Endothelial cell of umbilical vein (primary cell): Measurements from ENCODE around the gene DDIT3. TPM values are rescaled to one million over a fixed set of nuclear protein-coding genes. Genes with fewer than 3 reads are reported as not detected.

Source experiments
- BruUV-seq: library from RNA; stranded (reverse); fragments of 400-500 nt; replicated peaks from 2 replicates; lab custom pipeline; 2021; lab: Mats Ljungman, UMichigan
- CTCF ChIA-PET: fragments of 300-600, 350-600 bp; sonication (Branson Sonifier 250); formaldehyde crosslinking; loops from one replicate; lab custom pipeline; 2021; ENCODE audit warnings: antibody characterized with exemption, inconsistent platforms; lab: Charles Lee
- POLR2A ChIA-PET: fragments of 300-600, 350-600 bp; sonication (Branson Sonifier 250); formaldehyde crosslinking; loops from one replicate; lab custom pipeline; 2021; ENCODE audit warnings: antibody characterized with exemption, inconsistent platforms; lab: Charles Lee
- DNase-seq: peaks from one replicate; pipeline ENCODE4 v3.0.0-alpha.2; 2011; ENCODE audit warnings: low read depth, low spot score
- FAIRE-seq: peaks from 2 replicates; lab custom pipeline; 2011; peaks lifted over from hg19 to GRCh38; lab: Jason Lieb, UNC
- H2AFZ ChIP-seq: 2 replicates; pipeline ENCODE4 v1.6.0; 2012; ENCODE audit warnings: low read depth, low read length, control low read depth, inconsistent platforms
- H3K27ac ChIP-seq: 2 replicates; pipeline ENCODE4 v1.5.1; 2011; ENCODE audit warnings: low read depth, mild to moderate bottlenecking, control low read depth, low read length, moderate library complexity; ENCODE audit not compliant: insufficient read depth
- H3K27me3 ChIP-seq, 2 experiments: 2 replicates each; pipeline versions ENCODE4 v1.6.0 to v1.6.1; 2011; ENCODE audit warnings: low read length in 2 of 2, mixed read lengths in 1 of 2; ENCODE audit not compliant: control insufficient read depth in 2 of 2, insufficient read depth in 2 of 2
- H3K36me3 ChIP-seq, 2 experiments: 2 replicates in 1 of 2; 3 replicates in 1 of 2; pipeline ENCODE4 v1.5.1; 2011; ENCODE audit warnings: low read length in 2 of 2, mild to moderate bottlenecking in 1 of 2, moderate library complexity in 1 of 2; ENCODE audit not compliant: control insufficient read depth in 2 of 2, insufficient read depth in 2 of 2; ENCODE audit errors: extremely low read depth in 1 of 2
- H3K4me1 ChIP-seq: 3 replicates; pipeline ENCODE4 v1.5.1; 2011; ENCODE audit warnings: mild to moderate bottlenecking, low read length; ENCODE audit not compliant: control insufficient read depth, insufficient read depth; ENCODE audit errors: extremely low read depth
- H3K4me2 ChIP-seq: 2 replicates; pipeline ENCODE4 v1.6.1; 2011; ENCODE audit warnings: low read length, control low read depth, mixed read lengths; ENCODE audit not compliant: insufficient read depth
- H3K4me3 ChIP-seq, 3 experiments: fragments of 200-600 bp in 1 of 3; sonication (generic), shearing (Covaris generic) in 1 of 3; replicated peaks in 1 of 3; 2 replicates each; pipeline ENCODE4 v1.5.1; 2011 to 2016; ENCODE audit warnings: control low read depth in 3 of 3, low read length in 3 of 3, mild to moderate bottlenecking in 2 of 3, inconsistent platforms in 1 of 3, low read depth in 1 of 3, moderate library complexity in 1 of 3; ENCODE audit not compliant: insufficient read depth in 1 of 3
- H3K79me2 ChIP-seq: 2 replicates; pipeline ENCODE4 v1.6.0; 2012; ENCODE audit warnings: low read length, inconsistent platforms; ENCODE audit not compliant: control insufficient read depth, insufficient read depth
- H3K9ac ChIP-seq: replicated peaks from 2 replicates; pipeline ENCODE3; 2011; ENCODE audit warnings: low read length, control low read depth; ENCODE audit not compliant: insufficient read depth; ENCODE audit errors: extremely low read depth
- H3K9me1 ChIP-seq: replicated peaks from 3 replicates; pipeline ENCODE4 v1.6.0; 2011; ENCODE audit warnings: mild to moderate bottlenecking, low read length; ENCODE audit not compliant: control insufficient read depth, insufficient read depth; ENCODE audit errors: extremely low read depth
- H3K9me3 ChIP-seq: replicated peaks from 2 replicates; pipeline ENCODE4 v1.5.1; 2012; ENCODE audit warnings: low read length, inconsistent platforms; ENCODE audit not compliant: control insufficient read depth, insufficient read depth
- H4K20me1 ChIP-seq: replicated peaks from 2 replicates; pipeline ENCODE3; 2011; ENCODE audit warnings: mild to moderate bottlenecking, low read length; ENCODE audit not compliant: control insufficient read depth, insufficient read depth; ENCODE audit errors: extremely low read depth
- EZH2 ChIP-seq: IDR thresholded peaks from 2 replicates; pipeline ENCODE4 v1.6.1; 2012; ENCODE audit warnings: borderline replicate concordance, low read depth, mild to moderate bottlenecking, moderate library complexity, low read length, inconsistent platforms; ENCODE audit not compliant: severe bottlenecking
- FOS ChIP-seq: IDR thresholded peaks from 2 replicates; pipeline ENCODE4 v1.6.1; 2011; ENCODE audit warnings: mild to moderate bottlenecking, low read length, moderate library complexity, borderline replicate concordance; ENCODE audit not compliant: insufficient read depth
- GATA2 ChIP-seq: IDR thresholded peaks from 2 replicates; pipeline ENCODE4 v1.7.0; 2011; ENCODE audit warnings: low read depth, mild to moderate bottlenecking, moderate library complexity, mixed read lengths, low read length; ENCODE audit not compliant: insufficient read length, insufficient read depth
- JUN ChIP-seq: IDR thresholded peaks from 2 replicates; pipeline ENCODE4 v1.6.1; 2011; ENCODE audit warnings: borderline replicate concordance, low read depth; ENCODE audit not compliant: insufficient read length, insufficient read depth
- MYC ChIP-seq: IDR thresholded peaks from one replicate; pipeline ENCODE4 v1.6.1; 2011; ENCODE audit warnings: mild to moderate bottlenecking, low read depth, low read length
- POLR2A ChIP-seq: IDR thresholded peaks from 2 replicates; pipeline ENCODE4 v1.6.1; 2012; ENCODE audit warnings: low read depth, mild to moderate bottlenecking, control low read depth, low read length
- POLR2AphosphoS5 ChIP-seq: IDR thresholded peaks from 2 replicates; pipeline ENCODE4 v1.6.1; 2012; ENCODE audit warnings: low read depth, mild to moderate bottlenecking, control low read depth, low read length, moderate library complexity; ENCODE audit not compliant: insufficient read depth
- dilution Hi-C: fragments of 300-500 bp; cut with MboI; formaldehyde crosslinking; loops from one replicate; pipeline ENCODE4 v1.15.0; 2019; ENCODE audit warnings: low sequenced_read_pairs; ENCODE audit not compliant: extremely low pct_ligation_motif_present
- intact Hi-C: fragments of 100-400 bp; cut with micrococcal nuclease; formaldehyde crosslinking; loops from one replicate; pipeline ENCODE4 v1.10.0; 2022
- polyA plus RNA-seq, 4 experiments: library from polyadenylated mRNA; depleted of rRNA in 3 of 4; stranded (reverse) in 3 of 4; unstranded in 1 of 4; fragments of >200 nt; gene quantifications; 2 replicates each; pipeline versions ENCODE4 v1.2.1 to v1.2.3, GENCODE V29; 2011 to 2012; ENCODE audit warnings: missing spikeins in 1 of 4
- total RNA-seq: library from RNA; stranded (reverse); gene quantifications from 2 replicates; pipeline ENCODE4 v1.2.3, GENCODE V29; 2021
- TF ChIP-seq, protein P1 (sequence below), 2 donors: IDR thresholded peaks; 1 replicate in 1 of 2; 2 replicates in 1 of 2; pipeline ENCODE4 v1.5.1; 2011; ENCODE audit warnings: low read length in 2 of 2, mild to moderate bottlenecking in 2 of 2, moderate library complexity in 2 of 2, control low read depth in 1 of 2, inconsistent platforms in 1 of 2, low read depth in 1 of 2; ENCODE audit not compliant: insufficient read depth in 1 of 2; ENCODE audit errors: extremely low read depth in 1 of 2
- TF ChIP-seq, protein P2 (sequence below): IDR thresholded peaks from 2 replicates; pipeline ENCODE4 v1.6.1; 2011; ENCODE audit not compliant: insufficient read depth, insufficient read length

The DDIT3 gene
- total and polyA plus RNA-seq, 2 donors (not counting 3 experiments of a cell fraction or from before 2014, with no cell fraction given): 13.7 to 22.0 TPM

DNA sequence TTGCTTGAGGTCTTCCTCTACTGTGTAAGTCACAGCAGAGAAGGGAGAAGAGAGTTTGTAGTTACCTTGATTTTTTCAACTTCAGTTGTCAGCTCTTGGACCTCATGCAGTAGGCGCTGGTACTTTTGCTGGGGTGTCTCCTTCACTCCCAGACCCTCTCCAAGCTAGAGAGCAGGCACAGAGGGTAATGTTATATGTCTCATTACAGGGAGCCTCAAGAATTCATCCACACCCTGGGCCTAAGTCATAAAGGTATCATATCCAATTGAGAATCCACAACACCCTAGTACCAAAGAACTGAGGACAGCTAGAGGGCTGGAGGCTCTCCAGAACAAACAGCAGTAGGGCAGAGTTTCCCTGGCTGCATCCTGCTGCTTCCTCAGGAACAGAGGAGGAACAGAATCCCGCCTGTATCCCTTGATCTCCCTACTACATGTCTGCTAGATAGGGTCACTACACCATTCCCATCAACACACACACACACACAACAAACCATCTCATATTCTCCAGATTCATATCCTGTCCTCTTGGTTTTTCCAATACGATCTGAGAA, 14.8 kb upstream of the DDIT3 start:
- intact Hi-C loops: no loop called here
- no peak for DNase-seq
- dilution Hi-C loops: no loop called here
- H3K79me2 ChIP-seq: no peaks in the 10 kb centered on the region
- H2AFZ ChIP-seq: no peak overlapping the region
- ChIA-PET CTCF (interaction anchor here (1.4 kb wide), 1 partner anchor 8 kb away, joined by 4 read pairs; no protein-coding TSS in a partner anchor), POLR2A (no interaction called here)
- no peaks in the 10 kb centered on the region for H3K9me1 ChIP-seq
- no peak for TF ChIP-seq GATA2
- TF ChIP-seq EZH2: no peak
- TF ChIP-seq, protein P1, sequence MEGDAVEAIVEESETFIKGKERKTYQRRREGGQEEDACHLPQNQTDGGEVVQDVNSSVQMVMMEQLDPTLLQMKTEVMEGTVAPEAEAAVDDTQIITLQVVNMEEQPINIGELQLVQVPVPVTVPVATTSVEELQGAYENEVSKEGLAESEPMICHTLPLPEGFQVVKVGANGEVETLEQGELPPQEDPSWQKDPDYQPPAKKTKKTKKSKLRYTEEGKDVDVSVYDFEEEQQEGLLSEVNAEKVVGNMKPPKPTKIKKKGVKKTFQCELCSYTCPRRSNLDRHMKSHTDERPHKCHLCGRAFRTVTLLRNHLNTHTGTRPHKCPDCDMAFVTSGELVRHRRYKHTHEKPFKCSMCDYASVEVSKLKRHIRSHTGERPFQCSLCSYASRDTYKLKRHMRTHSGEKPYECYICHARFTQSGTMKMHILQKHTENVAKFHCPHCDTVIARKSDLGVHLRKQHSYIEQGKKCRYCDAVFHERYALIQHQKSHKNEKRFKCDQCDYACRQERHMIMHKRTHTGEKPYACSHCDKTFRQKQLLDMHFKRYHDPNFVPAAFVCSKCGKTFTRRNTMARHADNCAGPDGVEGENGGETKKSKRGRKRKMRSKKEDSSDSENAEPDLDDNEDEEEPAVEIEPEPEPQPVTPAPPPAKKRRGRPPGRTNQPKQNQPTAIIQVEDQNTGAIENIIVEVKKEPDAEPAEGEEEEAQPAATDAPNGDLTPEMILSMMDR (IDR thresholded peaks at IDR 0.05; ENCODE audit: extremely low read depth in 1 of 2, insufficient read depth in 1 of 2, low read depth in 1 of 2, low read length in 2 of 2): no peak
- TF ChIP-seq POLR2AphosphoS5: no peak
- TF ChIP-seq, protein P2, sequence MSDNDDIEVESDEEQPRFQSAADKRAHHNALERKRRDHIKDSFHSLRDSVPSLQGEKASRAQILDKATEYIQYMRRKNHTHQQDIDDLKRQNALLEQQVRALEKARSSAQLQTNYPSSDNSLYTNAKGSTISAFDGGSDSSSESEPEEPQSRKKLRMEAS: no peak
- TF ChIP-seq POLR2A: no peak
- TF ChIP-seq JUN: no peak
- TF ChIP-seq FOS: no peak
- no peak for TF ChIP-seq MYC
- H3K4me2 ChIP-seq: no peak overlapping the region
- no peaks in the 10 kb centered on the region for H3K9me3 ChIP-seq
- peaks cover 24 to 49% of the 10 kb centered on the region in 2 experiments for H3K36me3 ChIP-seq
- H3K27me3 ChIP-seq: no peaks in the 10 kb centered on the region
- no peaks in the 10 kb centered on the region for H3K4me1 ChIP-seq
- BruUV-seq: no TSS peak
- no peaks in the 10 kb centered on the region for H4K20me1 ChIP-seq
- no peak for FAIRE-seq
- no peak overlapping the region for H3K9ac ChIP-seq
- no peak overlapping the region for H3K27ac ChIP-seq
- no peak overlapping the region for H3K4me3 ChIP-seq
